ENCODE data around the gene ACCS. TPM values are rescaled to one million over a fixed set of nuclear protein-coding genes. Genes with fewer than 3 reads are reported as not detected.

The ACCS gene
- total and polyA plus RNA-seq, 9 of the 15 experiments (the other 6 are each of a cell fraction or from before 2014, with no cell fraction given) = 4.2 to 25.9 (median 16.3) TPM

- POLR2A ChIA-PET = interaction anchor here (1.1 to 1.2 kb wide), 2 partner anchors 11 to 25 kb away, joined by 3 read pairs; no protein-coding TSS in a partner anchor
- CTCF ChIA-PET (ENCODE audit: low intra/inter-chr PET ratio) = no interaction called here
- Histone ChIP-seq H3K9me3 (replicated peaks; ENCODE audit: control insufficient read depth, insufficient read depth, low read depth, low read length) (no peaks in the 10 kb centered on the region), H3K4me2 (ENCODE audit: insufficient read depth, low read length) (no peak overlapping the region), H3K27ac (ENCODE audit: extremely low read depth, low read depth, low read length) (no peak overlapping the region), H3K27me3 (ENCODE audit: control insufficient read depth in 2 of 2, insufficient read depth in 2 of 2, low read length in 2 of 2) (peaks cover 7 to 29% of the 10 kb centered on the region in 2 experiments; a peak in 3 of 5 replicates), H4K20me1 (replicated peaks; ENCODE audit: control insufficient read depth, insufficient read depth, low read length) (no peaks in the 10 kb centered on the region), H3K79me2 (ENCODE audit: control insufficient read depth, insufficient read depth, low read length) (no peaks in the 10 kb centered on the region), H3K4me3 (no peak overlapping the region), H2AFZ (ENCODE audit: low read depth, low read length) (no peak overlapping the region), H3K4me1 (replicated peaks in 1 of 2; ENCODE audit: control insufficient read depth in 2 of 2, insufficient read depth in 2 of 2, low read length in 2 of 2) (no peaks in the 10 kb centered on the region; a peak in 1 of 5 replicates), H3K36me3 (ENCODE audit: control insufficient read depth, insufficient read depth, low read length) (no peaks in the 10 kb centered on the region), H3K9ac (ENCODE audit: insufficient read depth in 1 of 2, low read depth in 2 of 2, low read length in 2 of 2) (no peak overlapping the region), H3K9me1 (ENCODE audit: control insufficient read depth, insufficient read depth, low read length) (no peaks in the 10 kb centered on the region)
- no peak for DNase-seq (ENCODE audit: extremely low read depth in 1 of 4, low spot score in 3 of 4)
- intact Hi-C loops (cut with micrococcal nuclease) (no loop called here), in situ Hi-C loops (cut with MboI) (no loop called here)
- no peak for ATAC-seq
- no TSS peak for BruUV-seq (replicated peaks)
- 4% methylated on average over 2 of the region's 2 CpGs for WGBS (ENCODE audit: insufficient coverage, low coverage, missing lambda C conversion rate)
- TF ChIP-seq FOXK1 (CRISPR knock-in tag; IDR thresholded peaks at IDR 0.05; ENCODE audit: borderline replicate concordance) = no peak
- TF ChIP-seq LCOR (CRISPR knock-in tag; IDR thresholded peaks at IDR 0.05) = no peak
- no peak for TF ChIP-seq USF2 (CRISPR knock-in tag; IDR thresholded peaks at IDR 0.05)
- no peak for FAIRE-seq
Observed at GRCh38 chr11:44016546-44017442, 49.3 kb upstream of the ACCS start.
